Measurements from ENCODE around the gene MICAL2. TPM values are rescaled to one million over a fixed set of nuclear protein-coding genes. Genes with fewer than 3 reads are reported as not detected.
A peak's percentile ranks its signal among the peaks of the same experiment; 100 is the strongest.

MICAL2 gene
- total RNA-seq, 1 donor from 2014 or later = 372 TPM

GRCh38 chr11:12117200-12117599 lies 6.8 kb downstream of the MICAL2 start:
- Mint-ChIP-seq H3K4me1 (ENCODE audit: low read depth) (peaks cover 87% of the 10 kb centered on the region), H3K27me3 (ENCODE audit: low read depth) (no peaks in the 10 kb centered on the region), H3K4me3 (ENCODE audit: unreplicated experiment) (no peak overlapping the region), H3K9me3 (ENCODE audit: low read depth) (no peaks in the 10 kb centered on the region), H3K36me3 (ENCODE audit: low read depth) (peaks cover 10% of the 10 kb centered on the region), H3K27ac (ENCODE audit: unreplicated experiment) (no peak overlapping the region)
- DNase-seq (ENCODE audit: low spot score) = no peak
- TF ChIP-seq, protein P1, sequence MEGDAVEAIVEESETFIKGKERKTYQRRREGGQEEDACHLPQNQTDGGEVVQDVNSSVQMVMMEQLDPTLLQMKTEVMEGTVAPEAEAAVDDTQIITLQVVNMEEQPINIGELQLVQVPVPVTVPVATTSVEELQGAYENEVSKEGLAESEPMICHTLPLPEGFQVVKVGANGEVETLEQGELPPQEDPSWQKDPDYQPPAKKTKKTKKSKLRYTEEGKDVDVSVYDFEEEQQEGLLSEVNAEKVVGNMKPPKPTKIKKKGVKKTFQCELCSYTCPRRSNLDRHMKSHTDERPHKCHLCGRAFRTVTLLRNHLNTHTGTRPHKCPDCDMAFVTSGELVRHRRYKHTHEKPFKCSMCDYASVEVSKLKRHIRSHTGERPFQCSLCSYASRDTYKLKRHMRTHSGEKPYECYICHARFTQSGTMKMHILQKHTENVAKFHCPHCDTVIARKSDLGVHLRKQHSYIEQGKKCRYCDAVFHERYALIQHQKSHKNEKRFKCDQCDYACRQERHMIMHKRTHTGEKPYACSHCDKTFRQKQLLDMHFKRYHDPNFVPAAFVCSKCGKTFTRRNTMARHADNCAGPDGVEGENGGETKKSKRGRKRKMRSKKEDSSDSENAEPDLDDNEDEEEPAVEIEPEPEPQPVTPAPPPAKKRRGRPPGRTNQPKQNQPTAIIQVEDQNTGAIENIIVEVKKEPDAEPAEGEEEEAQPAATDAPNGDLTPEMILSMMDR (IDR thresholded peaks at IDR 0.05) = no peak

GRCh38 chr11:12117611-12118010 lies 7.2 kb downstream of the MICAL2 start:
- H3K4me3 Mint-ChIP-seq (ENCODE audit: unreplicated experiment) = no peak overlapping the region
- H3K4me1 Mint-ChIP-seq (ENCODE audit: low read depth) = peaks cover 84% of the 10 kb centered on the region
- no peak overlapping the region for H3K27ac Mint-ChIP-seq (ENCODE audit: unreplicated experiment)
- no peak for DNase-seq (ENCODE audit: low spot score)
- peaks cover 10% of the 10 kb centered on the region for H3K36me3 Mint-ChIP-seq (ENCODE audit: low read depth)
- TF ChIP-seq, protein P1 (IDR thresholded peaks at IDR 0.05) = no peak
- H3K27me3 Mint-ChIP-seq (ENCODE audit: low read depth) = no peaks in the 10 kb centered on the region
- H3K9me3 Mint-ChIP-seq (ENCODE audit: low read depth) = no peaks in the 10 kb centered on the region

DNA sequence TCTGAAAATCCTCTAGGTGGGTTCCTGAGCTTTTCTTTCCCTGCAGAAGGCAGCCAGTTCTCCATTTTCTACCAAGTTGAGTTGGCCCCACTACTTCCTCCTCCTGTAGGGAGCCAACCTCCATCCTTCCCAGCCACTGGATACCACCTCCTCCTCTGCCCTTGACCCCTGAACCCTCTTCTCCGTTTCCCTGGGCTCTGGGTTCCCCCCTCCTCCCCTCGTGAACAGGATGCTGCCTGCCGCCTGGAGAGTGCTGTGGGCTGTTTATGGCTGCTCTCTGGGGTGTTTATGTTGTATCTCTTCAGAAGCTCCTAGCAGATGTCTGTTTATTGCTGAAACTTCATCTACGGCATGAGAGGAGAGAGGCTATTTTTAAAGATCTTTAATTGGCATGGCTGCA lies 8.6 kb downstream of the MICAL2 start:
- Mint-ChIP-seq H3K9me3 (ENCODE audit: low read depth) (no peaks in the 10 kb centered on the region), H3K36me3 (ENCODE audit: low read depth) (peaks cover 10% of the 10 kb centered on the region), H3K4me1 (ENCODE audit: low read depth) (peaks cover 84% of the 10 kb centered on the region), H3K27me3 (ENCODE audit: low read depth) (no peaks in the 10 kb centered on the region), H3K4me3 (ENCODE audit: unreplicated experiment) (no peak overlapping the region), H3K27ac (ENCODE audit: unreplicated experiment) (peak overlapping the region; percentile 64)
- DNase-seq (ENCODE audit: low spot score) = no peak
- TF ChIP-seq, protein P1 (IDR thresholded peaks at IDR 0.05) = peak; percentile 35

DNA sequence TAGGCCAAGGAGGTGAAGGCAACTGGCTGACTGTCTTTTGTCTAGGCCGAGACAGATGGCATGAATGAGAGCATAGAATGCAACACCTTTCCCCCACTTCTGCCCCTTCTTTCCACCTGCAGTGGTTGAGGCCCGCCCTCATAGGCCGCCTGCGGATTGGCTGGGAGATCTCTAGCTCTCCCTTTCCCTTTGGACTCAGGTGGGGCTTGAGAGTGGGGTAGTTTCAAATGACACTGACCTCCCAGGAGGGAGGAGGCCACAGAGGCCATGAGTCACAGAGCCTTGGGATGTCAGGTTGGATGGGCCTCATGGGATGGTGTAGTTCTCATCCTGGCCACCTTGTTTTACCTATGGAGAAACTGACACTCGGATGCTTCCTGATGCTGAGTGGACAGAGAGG lies 9.1 kb downstream of the MICAL2 start:
- no peaks in the 10 kb centered on the region for H3K27me3 Mint-ChIP-seq (ENCODE audit: low read depth)
- H3K27ac Mint-ChIP-seq (ENCODE audit: unreplicated experiment) = peak overlapping the region; percentile 36
- TF ChIP-seq, protein P1 (IDR thresholded peaks at IDR 0.05) = no peak
- DNase-seq (ENCODE audit: low spot score) = no peak
- H3K4me3 Mint-ChIP-seq (ENCODE audit: unreplicated experiment) = no peak overlapping the region
- H3K36me3 Mint-ChIP-seq (ENCODE audit: low read depth) = peaks cover 8% of the 10 kb centered on the region
- no peaks in the 10 kb centered on the region for H3K9me3 Mint-ChIP-seq (ENCODE audit: low read depth)
- H3K4me1 Mint-ChIP-seq (ENCODE audit: low read depth) = peaks cover 84% of the 10 kb centered on the region

DNA sequence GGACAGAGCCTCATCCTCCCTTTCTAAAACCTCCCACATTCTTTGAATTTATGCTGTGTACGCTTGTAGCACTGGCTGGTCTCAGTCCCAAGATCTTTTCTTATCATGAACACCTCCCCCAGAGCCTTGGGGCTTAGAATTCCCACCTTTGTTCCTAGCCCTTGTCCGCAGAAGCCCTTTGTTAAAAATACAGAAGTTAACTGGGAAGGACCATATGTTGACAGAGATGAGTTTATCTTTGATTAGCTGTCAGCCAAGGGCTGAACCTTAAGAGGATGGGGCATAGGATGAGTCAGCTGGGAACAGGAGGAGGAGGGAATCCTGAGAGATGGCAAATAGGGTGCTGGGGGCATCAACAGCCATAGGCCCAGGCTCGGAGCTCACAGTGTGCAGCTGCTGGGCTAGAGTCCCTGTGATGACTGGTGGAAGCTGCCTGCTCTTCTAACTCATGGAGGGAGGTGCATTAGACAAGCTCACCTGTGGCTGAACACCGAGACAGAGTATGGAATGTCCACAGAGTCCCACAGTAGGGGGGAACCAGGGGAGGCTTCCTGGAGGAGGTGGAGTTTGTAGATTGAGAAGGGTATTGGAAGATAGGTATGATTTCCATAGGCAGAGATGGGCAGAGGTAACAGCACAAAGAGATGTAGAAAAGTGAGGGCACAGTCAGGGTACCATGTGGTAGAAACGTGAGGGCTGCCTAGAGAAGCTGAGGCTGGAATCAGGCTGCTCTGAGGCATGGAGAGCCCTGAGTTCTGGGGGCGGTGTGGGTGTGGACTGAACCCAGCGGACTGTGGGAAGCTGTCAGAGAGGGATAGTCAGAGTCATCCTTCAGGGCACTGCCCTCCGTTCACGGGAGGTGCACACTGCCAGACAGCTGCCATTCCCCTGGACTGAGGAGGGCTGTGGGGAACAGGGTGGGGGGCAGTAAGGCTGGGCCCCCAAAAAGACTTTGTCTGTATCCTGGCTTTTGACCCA lies 9.9 kb downstream of the MICAL2 start:
- Mint-ChIP-seq H3K4me1 (ENCODE audit: low read depth) (peaks cover 85% of the 10 kb centered on the region), H3K27ac (ENCODE audit: unreplicated experiment) (peak overlapping the region; percentile 84), H3K36me3 (ENCODE audit: low read depth) (peaks cover 8% of the 10 kb centered on the region), H3K27me3 (ENCODE audit: low read depth) (no peaks in the 10 kb centered on the region), H3K4me3 (ENCODE audit: unreplicated experiment) (no peak overlapping the region), H3K9me3 (ENCODE audit: low read depth) (no peaks in the 10 kb centered on the region)
- TF ChIP-seq, protein P1 (IDR thresholded peaks at IDR 0.05) = no peak
- DNase-seq (ENCODE audit: low spot score) = no peak
